ENCODE results near the gene XPOT.

Gene XPOT

GRCh38 chr12:64427988-64428387, 23.8 kb downstream of the XPOT start:
- Histone ChIP-seq H3K4me1 (ENCODE audit: insufficient read depth, insufficient read length) (no peaks in the 10 kb centered on the region), H3K4me3 (ENCODE audit: insufficient read length, low read depth) (no peak overlapping the region), H3K36me3 (ENCODE audit: insufficient read depth, insufficient read length, low read length) (peaks cover 99% of the 10 kb centered on the region), H3K9me3 (ENCODE audit: insufficient read depth, low read length) (no peaks in the 10 kb centered on the region), H3K27me3 (ENCODE audit: insufficient read depth, insufficient read length) (no peaks in the 10 kb centered on the region), H3K9ac (ENCODE audit: insufficient read length, low read depth) (no peak overlapping the region)
- DNase-seq (ENCODE audit: low read depth, low spot score), result no peak
- TF ChIP-seq ZNF274 (IDR thresholded peaks at IDR 0.05; ENCODE audit: low read depth, low read length) (no peak), SUZ12 (IDR thresholded peaks at IDR 0.05; ENCODE audit: extremely low read depth, insufficient read depth, insufficient read length) (no peak), YY1 (IDR thresholded peaks at IDR 0.05; ENCODE audit: insufficient read depth, insufficient read length) (no peak)

- H3K9ac ChIP-seq (ENCODE audit: insufficient read length, low read depth), result no peak overlapping the region
- H3K27me3 ChIP-seq (ENCODE audit: insufficient read depth, insufficient read length), result no peaks in the 10 kb centered on the region
- no peak for DNase-seq (ENCODE audit: low read depth, low spot score)
- H3K4me3 ChIP-seq (ENCODE audit: insufficient read length, low read depth), result no peak overlapping the region
- H3K4me1 ChIP-seq (ENCODE audit: insufficient read depth, insufficient read length), result no peaks in the 10 kb centered on the region
- TF ChIP-seq ZNF274 (IDR thresholded peaks at IDR 0.05; ENCODE audit: low read depth, low read length), result no peak
- no peak for TF ChIP-seq YY1 (IDR thresholded peaks at IDR 0.05; ENCODE audit: insufficient read depth, insufficient read length)
- no peak for TF ChIP-seq SUZ12 (IDR thresholded peaks at IDR 0.05; ENCODE audit: extremely low read depth, insufficient read depth, insufficient read length)
- H3K9me3 ChIP-seq (ENCODE audit: insufficient read depth, low read length), result no peaks in the 10 kb centered on the region
- peaks cover 99% of the 10 kb centered on the region for H3K36me3 ChIP-seq (ENCODE audit: insufficient read depth, insufficient read length, low read length)
Observed at GRCh38 chr12:64428956-64429355, 24.8 kb downstream of the XPOT start.

- TF ChIP-seq ZNF274 (IDR thresholded peaks at IDR 0.05; ENCODE audit: low read depth, low read length), result no peak
- Histone ChIP-seq H3K4me3 (ENCODE audit: insufficient read length, low read depth) (no peak overlapping the region), H3K27me3 (ENCODE audit: insufficient read depth, insufficient read length) (no peaks in the 10 kb centered on the region), H3K9me3 (ENCODE audit: insufficient read depth, low read length) (no peaks in the 10 kb centered on the region), H3K9ac (ENCODE audit: insufficient read length, low read depth) (no peak overlapping the region), H3K36me3 (ENCODE audit: insufficient read depth, insufficient read length, low read length) (peaks cover 97% of the 10 kb centered on the region), H3K4me1 (ENCODE audit: insufficient read depth, insufficient read length) (no peaks in the 10 kb centered on the region)
- DNase-seq (ENCODE audit: low read depth, low spot score), result no peak
Observed at GRCh38 chr12:64430886-64431285, 26.7 kb downstream of the XPOT start.

GRCh38 chr12:64431791-64432190, 27.6 kb downstream of the XPOT start:
- H3K9ac ChIP-seq (ENCODE audit: insufficient read length, low read depth), result no peak overlapping the region
- no peaks in the 10 kb centered on the region for H3K27me3 ChIP-seq (ENCODE audit: insufficient read depth, insufficient read length)
- no peak for TF ChIP-seq ZNF274 (IDR thresholded peaks at IDR 0.05; ENCODE audit: low read depth, low read length)
- TF ChIP-seq YY1 (IDR thresholded peaks at IDR 0.05; ENCODE audit: insufficient read depth, insufficient read length), result no peak
- TF ChIP-seq SUZ12 (IDR thresholded peaks at IDR 0.05; ENCODE audit: extremely low read depth, insufficient read depth, insufficient read length), result no peak
- DNase-seq (ENCODE audit: low read depth, low spot score), result no peak
- H3K9me3 ChIP-seq (ENCODE audit: insufficient read depth, low read length), result no peaks in the 10 kb centered on the region
- H3K36me3 ChIP-seq (ENCODE audit: insufficient read depth, insufficient read length, low read length), result peaks cover 95% of the 10 kb centered on the region
- H3K4me3 ChIP-seq (ENCODE audit: insufficient read length, low read depth), result no peak overlapping the region
- H3K4me1 ChIP-seq (ENCODE audit: insufficient read depth, insufficient read length), result no peaks in the 10 kb centered on the region

- H3K4me3 ChIP-seq (ENCODE audit: insufficient read length, low read depth), result no peak overlapping the region
- peaks cover 93% of the 10 kb centered on the region for H3K36me3 ChIP-seq (ENCODE audit: insufficient read depth, insufficient read length, low read length)
- TF ChIP-seq YY1 (IDR thresholded peaks at IDR 0.05; ENCODE audit: insufficient read depth, insufficient read length) (no peak), SUZ12 (IDR thresholded peaks at IDR 0.05; ENCODE audit: extremely low read depth, insufficient read depth, insufficient read length) (no peak), ZNF274 (IDR thresholded peaks at IDR 0.05; ENCODE audit: low read depth, low read length) (no peak)
- no peaks in the 10 kb centered on the region for H3K27me3 ChIP-seq (ENCODE audit: insufficient read depth, insufficient read length)
- DNase-seq (ENCODE audit: low read depth, low spot score), result no peak
- no peaks in the 10 kb centered on the region for H3K4me1 ChIP-seq (ENCODE audit: insufficient read depth, insufficient read length)
- H3K9ac ChIP-seq (ENCODE audit: insufficient read length, low read depth), result no peak overlapping the region
- no peaks in the 10 kb centered on the region for H3K9me3 ChIP-seq (ENCODE audit: insufficient read depth, low read length)
Observed at GRCh38 chr12:64433915-64434314, 29.7 kb downstream of the XPOT start.

- DNase-seq (ENCODE audit: low read depth, low spot score), result no peak
- Histone ChIP-seq H3K4me1 (ENCODE audit: insufficient read depth, insufficient read length) (no peaks in the 10 kb centered on the region), H3K9ac (ENCODE audit: insufficient read length, low read depth) (no peak overlapping the region), H3K4me3 (ENCODE audit: insufficient read length, low read depth) (no peak overlapping the region), H3K36me3 (ENCODE audit: insufficient read depth, insufficient read length, low read length) (peaks cover 76% of the 10 kb centered on the region), H3K9me3 (ENCODE audit: insufficient read depth, low read length) (no peaks in the 10 kb centered on the region), H3K27me3 (ENCODE audit: insufficient read depth, insufficient read length) (no peaks in the 10 kb centered on the region)
- no peak for TF ChIP-seq YY1 (IDR thresholded peaks at IDR 0.05; ENCODE audit: insufficient read depth, insufficient read length)
- no peak for TF ChIP-seq SUZ12 (IDR thresholded peaks at IDR 0.05; ENCODE audit: extremely low read depth, insufficient read depth, insufficient read length)
- no peak for TF ChIP-seq ZNF274 (IDR thresholded peaks at IDR 0.05; ENCODE audit: low read depth, low read length)
Observed at GRCh38 chr12:64440100-64440499, 35.9 kb downstream of the XPOT start.

GRCh38 chr12:64445490-64445889, 41.3 kb downstream of the XPOT start:
- TF ChIP-seq YY1 (IDR thresholded peaks at IDR 0.05; ENCODE audit: insufficient read depth, insufficient read length), result no peak
- TF ChIP-seq ZNF274 (IDR thresholded peaks at IDR 0.05; ENCODE audit: low read depth, low read length), result no peak
- TF ChIP-seq SUZ12 (IDR thresholded peaks at IDR 0.05; ENCODE audit: extremely low read depth, insufficient read depth, insufficient read length), result no peak
- peaks cover 71% of the 10 kb centered on the region for H3K36me3 ChIP-seq (ENCODE audit: insufficient read depth, insufficient read length, low read length)
- DNase-seq (ENCODE audit: low read depth, low spot score), result no peak
- no peaks in the 10 kb centered on the region for H3K9me3 ChIP-seq (ENCODE audit: insufficient read depth, low read length)
- H3K9ac ChIP-seq (ENCODE audit: insufficient read length, low read depth), result no peak overlapping the region
- H3K4me1 ChIP-seq (ENCODE audit: insufficient read depth, insufficient read length), result no peaks in the 10 kb centered on the region
- no peak overlapping the region for H3K4me3 ChIP-seq (ENCODE audit: insufficient read length, low read depth)
- no peaks in the 10 kb centered on the region for H3K27me3 ChIP-seq (ENCODE audit: insufficient read depth, insufficient read length)

GRCh38 chr12:64446295-64446694, 42.1 kb downstream of the XPOT start:
- no peak overlapping the region for H3K4me3 ChIP-seq (ENCODE audit: insufficient read length, low read depth)
- H3K9ac ChIP-seq (ENCODE audit: insufficient read length, low read depth), result no peak overlapping the region
- no peaks in the 10 kb centered on the region for H3K4me1 ChIP-seq (ENCODE audit: insufficient read depth, insufficient read length)
- no peaks in the 10 kb centered on the region for H3K9me3 ChIP-seq (ENCODE audit: insufficient read depth, low read length)
- no peaks in the 10 kb centered on the region for H3K27me3 ChIP-seq (ENCODE audit: insufficient read depth, insufficient read length)
- TF ChIP-seq YY1 (IDR thresholded peaks at IDR 0.05; ENCODE audit: insufficient read depth, insufficient read length) (no peak), ZNF274 (IDR thresholded peaks at IDR 0.05; ENCODE audit: low read depth, low read length) (no peak), SUZ12 (IDR thresholded peaks at IDR 0.05; ENCODE audit: extremely low read depth, insufficient read depth, insufficient read length) (no peak)
- DNase-seq (ENCODE audit: low read depth, low spot score), result no peak
- H3K36me3 ChIP-seq (ENCODE audit: insufficient read depth, insufficient read length, low read length), result peaks cover 63% of the 10 kb centered on the region
